ENCODE data around the gene ARVCF.

DNA sequence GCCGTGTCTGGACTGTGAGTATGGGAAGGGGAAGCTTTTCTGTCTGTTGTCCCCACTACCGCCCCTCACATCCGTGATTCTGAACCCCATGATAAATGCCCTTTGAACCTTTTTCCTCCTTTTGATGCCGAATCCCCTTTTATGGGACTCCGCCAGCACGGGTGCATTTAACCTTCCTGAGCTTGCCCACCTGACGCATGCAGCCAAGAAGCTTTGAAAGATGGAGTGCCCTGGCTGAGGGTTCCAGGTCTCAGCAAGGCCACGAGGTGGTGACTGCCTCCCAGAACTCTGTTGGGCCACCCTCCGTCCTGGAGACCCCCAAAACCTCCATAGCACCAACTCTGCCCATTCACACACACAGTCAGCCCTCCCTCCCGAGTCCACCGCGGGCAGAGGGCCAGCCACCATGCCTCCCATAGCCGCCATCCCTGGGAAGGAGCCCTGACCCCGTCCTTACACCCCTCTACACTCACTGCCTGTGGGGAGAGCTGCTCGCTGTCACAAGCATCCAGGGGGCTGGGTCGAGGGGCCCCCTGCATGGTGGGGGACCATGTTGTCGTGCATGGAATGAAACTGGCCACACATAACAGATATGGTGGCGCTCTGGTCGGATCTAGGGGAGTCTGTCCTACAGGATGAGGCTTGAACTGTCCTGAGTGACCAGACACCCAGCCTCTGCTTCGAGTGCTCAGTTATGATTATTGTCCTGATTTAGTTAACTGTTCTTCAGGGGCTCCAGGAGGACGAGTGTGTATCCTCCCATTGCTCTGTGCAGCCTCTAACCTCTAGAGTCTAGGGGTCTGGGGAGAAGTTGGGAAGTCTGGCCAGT, 75.9 kb downstream of the ARVCF start:
- TF ChIP-seq, protein P1, sequence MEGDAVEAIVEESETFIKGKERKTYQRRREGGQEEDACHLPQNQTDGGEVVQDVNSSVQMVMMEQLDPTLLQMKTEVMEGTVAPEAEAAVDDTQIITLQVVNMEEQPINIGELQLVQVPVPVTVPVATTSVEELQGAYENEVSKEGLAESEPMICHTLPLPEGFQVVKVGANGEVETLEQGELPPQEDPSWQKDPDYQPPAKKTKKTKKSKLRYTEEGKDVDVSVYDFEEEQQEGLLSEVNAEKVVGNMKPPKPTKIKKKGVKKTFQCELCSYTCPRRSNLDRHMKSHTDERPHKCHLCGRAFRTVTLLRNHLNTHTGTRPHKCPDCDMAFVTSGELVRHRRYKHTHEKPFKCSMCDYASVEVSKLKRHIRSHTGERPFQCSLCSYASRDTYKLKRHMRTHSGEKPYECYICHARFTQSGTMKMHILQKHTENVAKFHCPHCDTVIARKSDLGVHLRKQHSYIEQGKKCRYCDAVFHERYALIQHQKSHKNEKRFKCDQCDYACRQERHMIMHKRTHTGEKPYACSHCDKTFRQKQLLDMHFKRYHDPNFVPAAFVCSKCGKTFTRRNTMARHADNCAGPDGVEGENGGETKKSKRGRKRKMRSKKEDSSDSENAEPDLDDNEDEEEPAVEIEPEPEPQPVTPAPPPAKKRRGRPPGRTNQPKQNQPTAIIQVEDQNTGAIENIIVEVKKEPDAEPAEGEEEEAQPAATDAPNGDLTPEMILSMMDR (IDR thresholded peaks at IDR 0.05): no peak
- no peak for TF ChIP-seq POLR2A (IDR thresholded peaks at IDR 0.05)
